PC-3 (cell line): ENCODE measurements around the gene CPVL. TPM values are rescaled to one million over a fixed set of nuclear protein-coding genes. Genes with fewer than 3 reads are reported as not detected.
A peak's percentile ranks its signal among the peaks of the same experiment; 100 is the strongest.

ENCODE experiments used
- ATAC-seq: fragments of 200-7000 bp; cut with Tn5 transposase; 2 replicates; pipeline ENCODE4 v1.9.1; 2020; ENCODE audit warnings: mild to moderate bottlenecking, moderate library complexity
- BruUV-seq: library from RNA; stranded (reverse); fragments of 400-500 nt; replicated peaks from 2 replicates; lab custom pipeline; 2021; lab: Mats Ljungman, UMichigan
- CTCF ChIA-PET: fragments of 300-600 bp; sonication (Branson Sonifier 250); formaldehyde crosslinking; loops from one replicate; lab custom pipeline; 2022; ENCODE audit warnings: antibody characterized with exemption; lab: Charles Lee
- POLR2A ChIA-PET: fragments of 300-600 bp; sonication (Branson Sonifier 250); formaldehyde crosslinking; loops from one replicate; lab custom pipeline; 2022; ENCODE audit warnings: antibody characterized with exemption; ENCODE audit not compliant: unreplicated experiment; lab: Charles Lee
- DNase-seq: peaks from one replicate; pipeline ENCODE4 v3.0.0-alpha.2; 2015
- H2AFZ ChIP-seq: fragments of 300-600 bp; sonication (generic); 2 replicates; pipeline ENCODE4 v1.6.0; 2016; ENCODE audit warnings: antibody characterized with exemption, low read length
- H3F3A ChIP-seq: fragments of 300-600 bp; sonication (generic); one replicate; pipeline ENCODE4 v1.6.0; 2017; ENCODE audit warnings: antibody characterized with exemption, low read length, control low read depth, mild to moderate bottlenecking; ENCODE audit not compliant: unreplicated experiment
- H3K27ac ChIP-seq: fragments of 300-600 bp; sonication (generic); 2 replicates; pipeline ENCODE4 v1.5.1; 2016; ENCODE audit warnings: mild to moderate bottlenecking, low read length
- H3K27me3 ChIP-seq: fragments of 300-600 bp; sonication (generic); 2 replicates; pipeline ENCODE4 v1.6.1; 2016; ENCODE audit warnings: low read length, mixed read lengths
- H3K36me3 ChIP-seq: fragments of 300-600 bp; sonication (generic); 2 replicates; pipeline ENCODE4 v1.6.1; 2016; ENCODE audit warnings: low read depth, mixed run types, low read length, mixed read lengths
- H3K4me1 ChIP-seq: fragments of 300-600 bp; sonication (generic); 2 replicates; pipeline ENCODE4 v1.5.1; 2016; ENCODE audit warnings: low read length; ENCODE audit not compliant: insufficient read depth
- H3K4me2 ChIP-seq: fragments of 300-600 bp; sonication (generic); 2 replicates; pipeline ENCODE4 v1.6.0; 2016; ENCODE audit warnings: low read length
- H3K4me3 ChIP-seq: fragments of 300-600 bp; sonication (generic); 2 replicates; pipeline ENCODE4 v1.5.1; 2016; ENCODE audit warnings: mild to moderate bottlenecking, low read length, mixed read lengths
- H3K79me2 ChIP-seq: fragments of 300-600 bp; sonication (generic); 2 replicates; pipeline ENCODE4 v1.6.1; 2017; ENCODE audit warnings: low read length, mixed read lengths
- H3K9ac ChIP-seq: fragments of 300-600 bp; sonication (generic); 2 replicates; pipeline ENCODE4 v1.6.0; 2016; ENCODE audit warnings: mild to moderate bottlenecking, low read length
- H3K9me2 ChIP-seq: fragments of 300-600 bp; sonication (generic); replicated peaks from 2 replicates; pipeline ENCODE4 v1.6.1; 2016; ENCODE audit warnings: mixed run types, low read length, mixed read lengths
- H3K9me3 ChIP-seq: fragments of 300-600 bp; sonication (generic); 2 replicates; pipeline ENCODE4 v1.6.1; 2016; ENCODE audit warnings: low read length, mixed read lengths
- H4K20me1 ChIP-seq: fragments of 300-600 bp; sonication (generic); 2 replicates; pipeline ENCODE4 v1.6.1; 2016; ENCODE audit warnings: low read length, mixed read lengths
- EZH2 ChIP-seq: fragments of 300-600 bp; sonication (generic); IDR thresholded peaks from one replicate; pipeline ENCODE4 v1.6.1; 2017; ENCODE audit warnings: antibody characterized with exemption, mild to moderate bottlenecking, low read length; ENCODE audit not compliant: unreplicated experiment
- EZH2phosphoT487 ChIP-seq: fragments of 300-600 bp; sonication (generic); IDR thresholded peaks from 2 replicates; pipeline ENCODE4 v1.6.1; 2018; ENCODE audit warnings: mild to moderate bottlenecking, antibody characterized with exemption, low read length, borderline replicate concordance
- intact Hi-C: fragments of 100-400 bp; cut with micrococcal nuclease; formaldehyde crosslinking; loops from 2 replicates; pipeline ENCODE4 v1.9.0; 2023
- total RNA-seq: library from RNA; depleted of rRNA; stranded (reverse); fragments of >200 nt; gene quantifications from 2 replicates; pipeline ENCODE4 v1.2.3, GENCODE V29; 2014
- TF ChIP-seq, protein P1 (sequence below): fragments of 300-600 bp; sonication (generic); conservative IDR thresholded peaks from 2 replicates; pipeline ENCODE4 v1.5.1; 2017; ENCODE audit warnings: antibody characterized with exemption, low read depth, mild to moderate bottlenecking, low read length

The CPVL gene
- total RNA-seq, 1 experiment from 2014 or later, result 14.7 TPM

DNA sequence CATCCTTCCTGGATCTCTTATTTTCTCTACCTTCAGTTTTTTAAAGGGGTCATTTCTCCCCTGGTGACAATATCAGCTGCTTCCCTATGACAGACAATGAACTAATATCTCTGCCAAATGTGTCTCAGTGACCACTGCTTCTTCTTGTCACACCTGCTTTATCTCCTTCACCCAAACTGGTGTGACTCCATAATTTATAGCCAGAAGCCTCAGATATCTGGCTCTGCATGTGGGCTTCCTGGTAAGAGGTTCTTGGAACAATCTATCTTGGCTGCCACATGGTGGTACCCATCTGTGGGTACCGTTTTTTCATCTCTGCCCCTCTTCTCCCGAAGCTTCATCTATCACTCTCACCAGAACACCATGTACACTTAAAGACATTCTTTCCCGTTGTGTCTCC lies 37.0 kb downstream of the CPVL start:
- Histone ChIP-seq H3K27me3 (no peaks in the 10 kb centered on the region), H3K36me3 (no peaks in the 10 kb centered on the region), H3K9ac (no peak overlapping the region), H3K9me3 (no peaks in the 10 kb centered on the region), H4K20me1 (no peaks in the 10 kb centered on the region), H3K79me2 (no peaks in the 10 kb centered on the region), H2AFZ (no peak overlapping the region), H3K4me2 (peak overlapping the region; percentile 20), H3K27ac (no peak overlapping the region), H3K9me2 (no peaks in the 10 kb centered on the region), H3K4me1 (peaks cover 29% of the 10 kb centered on the region), H3F3A (no peaks in the 10 kb centered on the region), H3K4me3 (no peak overlapping the region)
- ATAC-seq (no peak), DNase-seq (no peak)
- intact Hi-C loops, result no loop called here
- no TSS peak for BruUV-seq
- ChIA-PET CTCF (interaction anchor here (1.1 kb wide), 1 partner anchor 182 kb away, joined by 4 read pairs; no protein-coding TSS in a partner anchor), POLR2A (no interaction called here)
- TF ChIP-seq EZH2phosphoT487, result no peak
- no peak for TF ChIP-seq EZH2
- TF ChIP-seq, protein P1, sequence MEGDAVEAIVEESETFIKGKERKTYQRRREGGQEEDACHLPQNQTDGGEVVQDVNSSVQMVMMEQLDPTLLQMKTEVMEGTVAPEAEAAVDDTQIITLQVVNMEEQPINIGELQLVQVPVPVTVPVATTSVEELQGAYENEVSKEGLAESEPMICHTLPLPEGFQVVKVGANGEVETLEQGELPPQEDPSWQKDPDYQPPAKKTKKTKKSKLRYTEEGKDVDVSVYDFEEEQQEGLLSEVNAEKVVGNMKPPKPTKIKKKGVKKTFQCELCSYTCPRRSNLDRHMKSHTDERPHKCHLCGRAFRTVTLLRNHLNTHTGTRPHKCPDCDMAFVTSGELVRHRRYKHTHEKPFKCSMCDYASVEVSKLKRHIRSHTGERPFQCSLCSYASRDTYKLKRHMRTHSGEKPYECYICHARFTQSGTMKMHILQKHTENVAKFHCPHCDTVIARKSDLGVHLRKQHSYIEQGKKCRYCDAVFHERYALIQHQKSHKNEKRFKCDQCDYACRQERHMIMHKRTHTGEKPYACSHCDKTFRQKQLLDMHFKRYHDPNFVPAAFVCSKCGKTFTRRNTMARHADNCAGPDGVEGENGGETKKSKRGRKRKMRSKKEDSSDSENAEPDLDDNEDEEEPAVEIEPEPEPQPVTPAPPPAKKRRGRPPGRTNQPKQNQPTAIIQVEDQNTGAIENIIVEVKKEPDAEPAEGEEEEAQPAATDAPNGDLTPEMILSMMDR, result no peak

DNA sequence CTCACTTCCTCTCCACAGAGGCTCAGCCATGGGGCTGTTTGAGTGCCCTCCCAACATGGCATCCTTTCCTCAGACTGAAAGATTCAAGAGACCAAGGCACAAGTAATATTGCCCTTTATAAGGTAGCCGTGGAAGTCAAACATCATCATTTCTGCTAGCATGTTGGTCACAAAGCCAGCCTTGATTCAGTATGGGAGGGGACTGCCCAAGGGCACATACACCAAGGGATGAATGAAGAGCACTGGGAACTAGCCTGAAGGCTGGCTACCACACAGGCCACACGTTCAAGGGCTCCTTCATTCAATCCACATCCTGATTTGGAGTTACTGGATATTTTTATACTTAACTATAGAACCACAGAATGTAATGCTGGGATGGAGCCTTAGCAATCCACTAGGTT lies 39.3 kb downstream of the CPVL start:
- H3K4me2 ChIP-seq, result no peak overlapping the region

DNA sequence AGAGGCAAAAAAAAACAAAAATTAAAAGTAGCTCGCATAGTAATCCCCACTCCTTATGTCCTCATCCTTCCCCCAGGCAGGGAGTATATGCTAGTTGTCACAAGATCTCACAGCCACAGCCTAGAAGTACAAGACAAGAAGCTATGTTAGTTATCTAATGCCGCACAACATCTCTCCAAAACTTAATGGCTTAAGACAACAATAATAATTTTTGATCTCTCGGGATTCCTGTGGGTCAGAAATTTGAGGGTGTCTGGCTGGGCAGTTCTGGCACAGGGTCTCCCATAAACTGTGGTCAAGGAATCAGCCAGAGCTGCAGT lies 39.7 kb downstream of the CPVL start:
- Histone ChIP-seq H3K4me3 (no peak overlapping the region), H3K4me2 (no peak overlapping the region), H3K27me3 (no peaks in the 10 kb centered on the region), H3K79me2 (no peaks in the 10 kb centered on the region), H4K20me1 (no peaks in the 10 kb centered on the region), H3K9me2 (no peaks in the 10 kb centered on the region), H3F3A (no peaks in the 10 kb centered on the region), H3K36me3 (no peaks in the 10 kb centered on the region), H3K9me3 (no peaks in the 10 kb centered on the region), H3K9ac (no peak overlapping the region), H3K27ac (no peak overlapping the region), H3K4me1 (peaks cover 12% of the 10 kb centered on the region), H2AFZ (no peak overlapping the region)
- TF ChIP-seq, protein P1, result no peak
- TF ChIP-seq EZH2 (no peak), EZH2phosphoT487 (no peak)
- intact Hi-C loops, result loop anchor here (1.0 kb wide), 4 partner anchors 150 to 239 kb away; no protein-coding TSS in a partner anchor
- ATAC-seq (no peak), DNase-seq (no peak)
- ChIA-PET POLR2A (interaction anchor here (0.6 to 1.0 kb wide), 4 partner anchors 83 to 236 kb away, joined by 3 to 5 read pairs (median 4); no protein-coding TSS in a partner anchor), CTCF (interaction anchor here (0.6 to 1.8 kb wide), 17 partner anchors 17 to 539 kb away, joined by 3 to 48 read pairs (median 6); no protein-coding TSS in a partner anchor)
- no TSS peak for BruUV-seq

More for the DNA sequence above, 39.3 kb downstream of the CPVL start:
- Histone ChIP-seq H3K27ac (no peak overlapping the region), H3K9me3 (no peaks in the 10 kb centered on the region), H3K36me3 (no peaks in the 10 kb centered on the region), H2AFZ (no peak overlapping the region), H3K4me3 (no peak overlapping the region), H3K9ac (no peak overlapping the region), H3F3A (no peaks in the 10 kb centered on the region), H4K20me1 (no peaks in the 10 kb centered on the region), H3K27me3 (no peaks in the 10 kb centered on the region), H3K9me2 (no peaks in the 10 kb centered on the region), H3K4me1 (peaks cover 12% of the 10 kb centered on the region), H3K79me2 (no peaks in the 10 kb centered on the region)
- TF ChIP-seq, protein P1, result no peak
- no peak for TF ChIP-seq EZH2phosphoT487
- TF ChIP-seq EZH2, result no peak
- BruUV-seq, result no TSS peak
- POLR2A ChIA-PET, result interaction anchor here (1.0 kb wide), 1 partner anchor 83 kb away, joined by 5 read pairs; no protein-coding TSS in a partner anchor
- CTCF ChIA-PET, result interaction anchor here (0.6 to 1.8 kb wide), 14 partner anchors 57 to 302 kb away, joined by 3 to 48 read pairs (median 7); no protein-coding TSS in a partner anchor
- DNase-seq, result no peak
- intact Hi-C loops, result no loop called here
- no peak for ATAC-seq
